K562 (cell line): ENCODE data around the gene CDKN2AIPNL. TPM values are rescaled to one million over a fixed set of nuclear protein-coding genes. Genes with fewer than 3 reads are reported as not detected.

Source experiments
- FOXP4 ChIP-seq: sonication (generic); formaldehyde crosslinking; IDR thresholded peaks from 2 replicates; pipeline ENCODE4 v1.8.0; 2022; ENCODE audit warnings: mild to moderate bottlenecking, missing genetic modification reagents, borderline replicate concordance
- NCOA2 ChIP-seq, 2 experiments: fragments of 450-650 bp; IDR thresholded peaks; 2 replicates each; pipeline ENCODE4 v1.6.1; 2018; ENCODE audit warnings: mild to moderate bottlenecking in 2 of 2, moderate library complexity in 1 of 2; ENCODE audit not compliant: partially characterized antibody in 2 of 2
- NONO ChIP-seq, 2 experiments: fragments of 200-400 bp in 1 of 2; fragments of 450-650 bp in 1 of 2; formaldehyde crosslinking in 1 of 2; IDR thresholded peaks; 2 replicates each; pipeline ENCODE4 v1.6.1; 2017; ENCODE audit warnings: low read depth in 2 of 2, mild to moderate bottlenecking in 2 of 2, moderate library complexity in 2 of 2, low read length in 1 of 2
- RBM14 ChIP-seq: fragments of 200-400 bp; formaldehyde crosslinking; IDR thresholded peaks from 2 replicates; pipeline ENCODE4 v1.6.1; 2018; ENCODE audit warnings: low read depth, mild to moderate bottlenecking, low read length, moderate library complexity, borderline replicate concordance; ENCODE audit not compliant: insufficient read depth
- RUNX1 ChIP-seq: sonication (generic); IDR thresholded peaks from 2 replicates; pipeline ENCODE4 v1.6.1; 2016; ENCODE audit warnings: antibody characterized with exemption, low read depth
- SAP30 ChIP-seq: fragments of 200-600 bp; sonication (generic); IDR thresholded peaks from 2 replicates; pipeline ENCODE4 v1.6.1; 2012; ENCODE audit warnings: borderline replicate concordance, low read depth, mild to moderate bottlenecking, moderate library complexity, low read length, control low read depth, inconsistent platforms; ENCODE audit not compliant: insufficient read depth, poor library complexity, severe bottlenecking
- STAG1 ChIP-seq: sonication (generic); formaldehyde crosslinking; IDR thresholded peaks from 2 replicates; pipeline ENCODE4 v1.5.0; 2020; ENCODE audit warnings: missing genetic modification reagents, borderline replicate concordance
- TARDBP ChIP-seq: fragments of 450-650 bp; IDR thresholded peaks from 2 replicates; pipeline ENCODE4 v1.6.1; 2016
- XRCC3 ChIP-seq: fragments of 450-650 bp; IDR thresholded peaks from 2 replicates; pipeline ENCODE4 v1.6.1; 2017; ENCODE audit warnings: mild to moderate bottlenecking, moderate library complexity
- YY1 ChIP-seq, 3 experiments: IDR thresholded peaks; 2 replicates each; pipeline ENCODE4 v1.6.1; 2011; ENCODE audit warnings: low read length in 2 of 3, mild to moderate bottlenecking in 2 of 3, moderate library complexity in 2 of 3, borderline replicate concordance in 1 of 3, control low read depth in 1 of 3, low read depth in 1 of 3; ENCODE audit not compliant: insufficient read depth in 3 of 3, insufficient replicate concordance in 2 of 3, control insufficient read depth in 1 of 3, insufficient read length in 1 of 3; ENCODE audit errors: extremely low read depth in 1 of 3
- ZC3H4 ChIP-seq: sonication (generic); formaldehyde crosslinking; IDR thresholded peaks from 2 replicates; pipeline ENCODE4 v1.9.0; 2021; ENCODE audit warnings: missing genetic modification reagents, borderline replicate concordance
- ZHX1 ChIP-seq: fragments of 150-350 bp; conservative IDR thresholded peaks from 2 replicates; pipeline ENCODE4 v1.6.1; 2014; ENCODE audit warnings: low read length
- ZNF263 ChIP-seq: sonication (generic); formaldehyde crosslinking; IDR thresholded peaks from 2 replicates; pipeline ENCODE4 v1.8.0; 2022; ENCODE audit warnings: mild to moderate bottlenecking, missing genetic modification reagents, borderline replicate concordance
- ZNF586 ChIP-seq: fragments of 450-650 bp; formaldehyde crosslinking; conservative IDR thresholded peaks from 2 replicates; pipeline ENCODE4 v1.4.0; 2020; ENCODE audit warnings: mild to moderate bottlenecking, moderate library complexity
- ZNF592 ChIP-seq: fragments of 450-650 bp; IDR thresholded peaks from 2 replicates; pipeline ENCODE4 v1.6.1; 2017; ENCODE audit warnings: antibody characterized with exemption, mild to moderate bottlenecking
- ZSCAN29 ChIP-seq: fragments of 450-650 bp; IDR thresholded peaks from 2 replicates; pipeline ENCODE4 v1.6.1; 2017
- polyA plus RNA-seq, 8 experiments: library from polyadenylated mRNA; depleted of rRNA in 4 of 8; stranded (reverse) in 5 of 8; unstranded in 3 of 8; fragments of >200 nt; fragmentation: Nextera tagmentation in 2 of 8; fragmentation: Illumina TruSeq in 1 of 8; extraction: Ambion mirVana in 2 of 8; extraction: Trizol in 1 of 8; gene quantifications; 2 replicates each; pipeline versions ENCODE4 v1.2.1 to v1.2.3, GENCODE V29; 2011 to 2014; ENCODE audit warnings: inconsistent platforms in 1 of 8, missing spikeins in 1 of 8
- total RNA-seq, 7 experiments: library from RNA; depleted of rRNA in 6 of 7; stranded (reverse); fragments of >200 nt in 6 of 7; fragmentation: Illumina TruSeq in 2 of 7; extraction: Trizol in 2 of 7; gene quantifications; 2 replicates each; pipeline versions ENCODE4 v1.2.1 to v1.2.3, GENCODE V29; 2011 to 2021; ENCODE audit warnings: low replicate concordance in 1 of 7
- TF ChIP-seq, protein P1 (sequence below), 2 experiments: fragments of 450-650 bp in 1 of 2; sonication (generic) in 1 of 2; formaldehyde crosslinking; conservative IDR thresholded peaks; 2 replicates each; pipeline versions ENCODE4 v1.4.0 to v1.8.1; 2020 to 2022; ENCODE audit warnings: mild to moderate bottlenecking in 1 of 2, missing genetic modification reagents in 1 of 2

The CDKN2AIPNL gene
- total and polyA plus RNA-seq, 9 of the 15 experiments (the other 6 are each of a cell fraction or from before 2014, with no cell fraction given) = 19.9 to 46.9 (median 42.2) TPM

- no peak for TF ChIP-seq ZHX1
- no peak for TF ChIP-seq NCOA2 (IDR thresholded peaks at IDR 0.05; ENCODE audit: partially characterized antibody in 2 of 2)
- TF ChIP-seq ZNF263 = no peak
- no peak for TF ChIP-seq ZNF592
- TF ChIP-seq RUNX1 = no peak
- 0 out of 2 replicates have a peak, but pooled peaks have one; percentile 23 for TF ChIP-seq STAG1 (CRISPR knock-in tag)
- TF ChIP-seq ZSCAN29 = no peak
- peak; percentile 82; the same call in 1 of the 2 replicates for TF ChIP-seq ZC3H4 (CRISPR knock-in tag)
- TF ChIP-seq RBM14 = 0 out of 2 replicates have a peak, but pooled peaks have one; percentile 53
- TF ChIP-seq ZNF586 = no peak
- no peak for TF ChIP-seq TARDBP
- TF ChIP-seq SAP30 = peak; percentile 33
- TF ChIP-seq NONO (IDR thresholded peaks at IDR 0.05; ENCODE audit: low read depth in 2 of 2, low read length in 1 of 2) = no peak
- no peak for TF ChIP-seq FOXP4 (CRISPR knock-in tag)
- TF ChIP-seq, protein P1, sequence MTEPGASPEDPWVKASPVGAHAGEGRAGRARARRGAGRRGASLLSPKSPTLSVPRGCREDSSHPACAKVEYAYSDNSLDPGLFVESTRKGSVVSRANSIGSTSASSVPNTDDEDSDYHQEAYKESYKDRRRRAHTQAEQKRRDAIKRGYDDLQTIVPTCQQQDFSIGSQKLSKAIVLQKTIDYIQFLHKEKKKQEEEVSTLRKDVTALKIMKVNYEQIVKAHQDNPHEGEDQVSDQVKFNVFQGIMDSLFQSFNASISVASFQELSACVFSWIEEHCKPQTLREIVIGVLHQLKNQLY (CRISPR knock-in tag; conservative IDR thresholded peaks at IDR 0.05) = no peak
- peak in 1 of 3 experiments; percentile 20 for TF ChIP-seq YY1 (IDR thresholded peaks at IDR 0.05; ENCODE audit: borderline replicate concordance in 1 of 3, control insufficient read depth in 1 of 3, extremely low read depth in 1 of 3, insufficient read depth in 3 of 3, insufficient read length in 1 of 3, insufficient replicate concordance in 2 of 3, low read depth in 1 of 3, low read length in 2 of 3)
- no peak for TF ChIP-seq XRCC3
These were observed 39.8 kb downstream of the CDKN2AIPNL start (continued) for GRCh38 chr5:134371834-134372340.
